Type B pancreatic cell (in vitro differentiated cells): ENCODE results near the gene RPRD1B. TPM values are rescaled to one million over a fixed set of nuclear protein-coding genes. Genes with fewer than 3 reads are reported as not detected.

Experiments
- DNase-seq: peaks from one replicate; pipeline ENCODE4 v3.0.0; 2021; ENCODE audit warnings: mixed read lengths; ENCODE audit not compliant: unreplicated experiment; ENCODE audit errors: extremely low spot score
- H3K27ac Mint-ChIP-seq: 2 replicates; pipeline ENCODE4 v1.8.0; 2021; ENCODE audit warnings: mild to moderate bottlenecking, mixed read lengths
- H3K27me3 Mint-ChIP-seq: 2 replicates; pipeline ENCODE4 v1.8.0; 2021; ENCODE audit warnings: mixed read lengths
- H3K36me3 Mint-ChIP-seq: 2 replicates; pipeline ENCODE4 v1.8.0; 2021; ENCODE audit warnings: mixed read lengths
- H3K4me1 Mint-ChIP-seq: one replicate; pipeline ENCODE4 v1.8.0; 2021; ENCODE audit warnings: mixed read lengths; ENCODE audit not compliant: unreplicated experiment
- H3K4me3 Mint-ChIP-seq: 2 replicates; pipeline ENCODE4 v1.8.0; 2021; ENCODE audit warnings: mild to moderate bottlenecking, mixed read lengths
- H3K9me3 Mint-ChIP-seq: 2 replicates; pipeline ENCODE4 v1.8.0; 2021; ENCODE audit warnings: mixed read lengths
- total RNA-seq: library from RNA; stranded (reverse); gene quantifications from 2 replicates; pipeline ENCODE4 v1.2.1, GENCODE V29; 2021; ENCODE audit warnings: low replicate concordance
- TF ChIP-seq, protein P1 (sequence below): fragments of 200-600 bp; sonication (generic); conservative IDR thresholded peaks from 2 replicates; pipeline ENCODE4 v1.5.0; 2021; ENCODE audit warnings: antibody characterized with exemption, mild to moderate bottlenecking

The RPRD1B gene
- total RNA-seq, 1 donor from 2014 or later: 41.9 TPM

DNA sequence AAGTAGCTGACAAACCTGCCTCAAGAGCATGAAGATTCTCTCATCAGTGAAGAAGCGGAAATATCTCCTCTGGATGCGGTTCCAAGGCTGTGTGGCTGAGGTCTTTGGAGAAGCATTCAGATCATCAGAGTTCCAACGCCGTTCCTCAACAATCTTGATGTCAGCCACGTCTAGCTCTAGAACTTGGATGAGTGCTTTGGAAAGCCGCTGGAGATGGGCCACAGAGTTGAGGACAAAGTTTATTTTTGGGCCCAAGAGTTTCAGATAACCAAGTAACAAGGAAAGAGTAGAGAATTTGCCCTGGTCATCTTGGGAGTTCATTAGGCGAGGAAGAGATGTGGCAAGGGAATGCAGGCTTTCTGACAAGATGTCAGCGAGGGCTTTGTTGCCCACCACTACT is 21.2 kb upstream of the RPRD1B start:
- H3K9me3 Mint-ChIP-seq: no peaks in the 10 kb centered on the region
- TF ChIP-seq, protein P1, sequence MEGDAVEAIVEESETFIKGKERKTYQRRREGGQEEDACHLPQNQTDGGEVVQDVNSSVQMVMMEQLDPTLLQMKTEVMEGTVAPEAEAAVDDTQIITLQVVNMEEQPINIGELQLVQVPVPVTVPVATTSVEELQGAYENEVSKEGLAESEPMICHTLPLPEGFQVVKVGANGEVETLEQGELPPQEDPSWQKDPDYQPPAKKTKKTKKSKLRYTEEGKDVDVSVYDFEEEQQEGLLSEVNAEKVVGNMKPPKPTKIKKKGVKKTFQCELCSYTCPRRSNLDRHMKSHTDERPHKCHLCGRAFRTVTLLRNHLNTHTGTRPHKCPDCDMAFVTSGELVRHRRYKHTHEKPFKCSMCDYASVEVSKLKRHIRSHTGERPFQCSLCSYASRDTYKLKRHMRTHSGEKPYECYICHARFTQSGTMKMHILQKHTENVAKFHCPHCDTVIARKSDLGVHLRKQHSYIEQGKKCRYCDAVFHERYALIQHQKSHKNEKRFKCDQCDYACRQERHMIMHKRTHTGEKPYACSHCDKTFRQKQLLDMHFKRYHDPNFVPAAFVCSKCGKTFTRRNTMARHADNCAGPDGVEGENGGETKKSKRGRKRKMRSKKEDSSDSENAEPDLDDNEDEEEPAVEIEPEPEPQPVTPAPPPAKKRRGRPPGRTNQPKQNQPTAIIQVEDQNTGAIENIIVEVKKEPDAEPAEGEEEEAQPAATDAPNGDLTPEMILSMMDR: no peak
- H3K36me3 Mint-ChIP-seq: peaks cover 36% of the 10 kb centered on the region
- H3K27ac Mint-ChIP-seq: no peak overlapping the region
- H3K4me3 Mint-ChIP-seq: no peak overlapping the region
- H3K4me1 Mint-ChIP-seq: no peaks in the 10 kb centered on the region
- no peaks in the 10 kb centered on the region for H3K27me3 Mint-ChIP-seq
- no peak for DNase-seq

DNA sequence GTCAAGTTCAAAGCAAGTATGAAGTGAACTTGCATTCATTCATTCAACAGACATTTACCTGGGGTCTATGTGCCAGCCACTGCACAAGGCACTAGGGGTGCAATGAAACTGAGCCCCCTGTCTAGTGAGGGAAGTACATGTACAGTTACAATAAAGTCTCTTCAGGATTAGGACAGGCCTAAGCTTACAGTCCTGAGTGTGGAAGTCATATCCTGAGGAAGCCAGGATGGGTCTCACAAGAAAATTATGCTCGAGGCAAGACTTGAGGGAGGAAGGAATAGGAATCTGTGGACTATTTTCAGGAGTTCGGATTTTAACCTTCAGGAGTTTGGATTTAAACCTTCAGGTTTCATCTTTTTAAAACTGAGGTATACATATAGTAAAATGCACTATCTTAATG is 19.7 kb upstream of the RPRD1B start:
- Mint-ChIP-seq H3K27me3 (no peaks in the 10 kb centered on the region), H3K4me3 (no peak overlapping the region), H3K4me1 (no peaks in the 10 kb centered on the region), H3K36me3 (peaks cover 51% of the 10 kb centered on the region), H3K27ac (no peak overlapping the region), H3K9me3 (no peaks in the 10 kb centered on the region)
- TF ChIP-seq, protein P1: no peak
- no peak for DNase-seq

DNA sequence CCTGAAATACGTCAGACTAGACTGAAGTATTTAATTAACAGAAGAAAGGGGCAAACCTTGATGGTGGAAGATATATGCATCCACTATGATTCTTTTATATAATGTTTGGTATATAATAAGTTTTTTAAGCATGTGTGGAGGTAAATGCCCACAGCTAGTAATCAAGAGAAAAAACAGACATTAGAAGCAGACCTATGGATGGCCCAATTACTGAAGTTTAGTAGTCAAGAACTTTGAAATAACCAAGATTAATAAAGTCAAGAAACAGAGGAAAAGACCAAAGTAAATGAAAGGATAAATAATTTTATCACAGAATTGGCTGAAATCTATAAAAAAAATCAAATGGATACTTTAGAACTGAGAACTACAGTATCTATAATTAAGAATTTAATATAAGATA is 15.6 kb upstream of the RPRD1B start:
- Mint-ChIP-seq H3K27ac (no peak overlapping the region), H3K4me1 (no peaks in the 10 kb centered on the region), H3K36me3 (peaks cover 54% of the 10 kb centered on the region), H3K27me3 (no peaks in the 10 kb centered on the region), H3K4me3 (no peak overlapping the region), H3K9me3 (no peaks in the 10 kb centered on the region)
- DNase-seq: no peak
- TF ChIP-seq, protein P1: no peak

DNA sequence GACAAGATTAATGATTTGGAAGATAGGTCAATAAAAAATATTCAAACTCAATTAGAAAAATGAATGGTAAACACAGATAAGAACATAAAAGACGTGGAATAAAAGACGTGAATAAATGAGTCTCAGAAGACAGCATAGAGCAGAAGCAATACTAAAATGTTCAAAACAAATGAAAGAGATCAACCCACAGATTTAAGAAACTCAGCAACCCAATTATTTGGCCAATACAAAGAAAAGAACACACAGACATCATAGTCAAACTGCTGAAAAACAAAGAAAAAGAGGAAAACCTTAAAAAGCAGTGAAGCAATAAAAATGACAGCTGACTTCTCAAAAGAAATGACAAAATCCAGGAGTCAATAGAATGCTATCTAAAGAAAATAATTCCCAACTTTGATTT is 15.2 kb upstream of the RPRD1B start:
- Mint-ChIP-seq H3K27me3 (no peaks in the 10 kb centered on the region), H3K36me3 (peaks cover 54% of the 10 kb centered on the region), H3K27ac (no peak overlapping the region), H3K9me3 (no peaks in the 10 kb centered on the region), H3K4me3 (no peak overlapping the region), H3K4me1 (peaks cover 2% of the 10 kb centered on the region)
- no peak for DNase-seq
- TF ChIP-seq, protein P1: no peak

DNA sequence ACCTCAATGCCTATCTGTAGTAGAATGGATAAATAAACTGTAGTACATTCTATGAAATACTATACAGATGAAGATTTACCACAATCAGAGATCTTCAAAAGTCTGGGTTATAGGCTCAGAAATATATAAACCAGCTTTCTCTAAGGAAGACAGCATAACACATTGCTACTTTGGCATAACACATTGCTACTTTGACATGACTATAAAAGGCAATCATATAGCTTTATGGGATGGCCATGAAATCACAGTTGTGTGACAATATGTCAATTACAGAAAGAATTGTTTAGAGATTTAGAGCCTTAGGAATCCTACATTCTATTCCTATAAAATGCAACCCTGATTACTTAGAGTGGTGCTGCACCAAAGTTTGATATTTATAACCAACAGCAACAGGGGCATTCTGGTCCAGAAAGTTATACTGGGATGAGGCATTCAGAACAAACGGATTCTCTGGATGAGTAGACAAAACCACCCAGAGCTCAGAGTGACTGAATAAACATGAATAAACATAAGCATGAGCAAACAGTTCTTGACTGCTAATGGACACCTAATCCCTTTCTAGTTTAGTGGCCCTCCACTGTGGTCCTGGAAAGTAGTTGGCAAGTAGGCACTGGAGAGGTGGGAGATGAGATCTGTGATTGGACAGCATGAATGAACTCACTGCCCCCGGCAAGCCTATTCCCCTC is 12.3 kb upstream of the RPRD1B start:
- H3K4me3 Mint-ChIP-seq: no peak overlapping the region

More for the DNA sequence above, 12.3 kb upstream of the RPRD1B start:
- DNase-seq: no peak
- Mint-ChIP-seq H3K4me1 (peaks cover 6% of the 10 kb centered on the region), H3K27me3 (no peaks in the 10 kb centered on the region), H3K36me3 (peaks cover 41% of the 10 kb centered on the region), H3K27ac (no peak overlapping the region), H3K9me3 (no peaks in the 10 kb centered on the region)
- TF ChIP-seq, protein P1: no peak
